GM19438 (cell line): Measurements from ENCODE around the gene RTP5.

Source experiments
- ATAC-seq: cut with Tn5 transposase; IDR thresholded peaks from one replicate; pipeline ENCODE4 v1.9.1; 2021; ENCODE audit warnings: low read depth; ENCODE audit not compliant: unreplicated experiment

RTP5 gene

DNA sequence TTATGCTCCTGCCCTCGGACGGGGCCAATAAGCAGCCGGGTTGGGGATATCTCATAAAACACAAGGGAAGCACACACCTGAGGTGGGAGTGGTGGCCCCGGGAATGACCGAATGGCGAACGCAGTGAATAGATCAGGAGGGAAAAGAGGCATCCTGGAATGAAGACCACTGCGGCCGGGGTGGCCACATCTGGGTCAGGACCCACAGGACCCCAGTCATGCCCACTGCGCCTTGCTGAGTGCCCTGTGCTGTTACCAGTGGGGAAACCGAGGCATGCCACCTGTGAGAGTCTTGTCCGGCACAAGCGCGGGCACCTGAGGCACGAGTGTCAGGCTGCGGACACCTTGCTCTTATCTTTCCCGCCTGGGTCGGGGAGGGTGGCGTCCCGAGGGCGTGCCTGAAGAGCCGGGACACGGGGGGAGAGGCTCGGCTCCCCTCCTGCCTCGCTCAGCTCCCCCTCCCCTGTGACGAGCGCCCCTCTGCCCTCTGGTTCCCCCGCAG, 12.4 kb upstream of the RTP5 start:
- ATAC-seq = no peak

DNA sequence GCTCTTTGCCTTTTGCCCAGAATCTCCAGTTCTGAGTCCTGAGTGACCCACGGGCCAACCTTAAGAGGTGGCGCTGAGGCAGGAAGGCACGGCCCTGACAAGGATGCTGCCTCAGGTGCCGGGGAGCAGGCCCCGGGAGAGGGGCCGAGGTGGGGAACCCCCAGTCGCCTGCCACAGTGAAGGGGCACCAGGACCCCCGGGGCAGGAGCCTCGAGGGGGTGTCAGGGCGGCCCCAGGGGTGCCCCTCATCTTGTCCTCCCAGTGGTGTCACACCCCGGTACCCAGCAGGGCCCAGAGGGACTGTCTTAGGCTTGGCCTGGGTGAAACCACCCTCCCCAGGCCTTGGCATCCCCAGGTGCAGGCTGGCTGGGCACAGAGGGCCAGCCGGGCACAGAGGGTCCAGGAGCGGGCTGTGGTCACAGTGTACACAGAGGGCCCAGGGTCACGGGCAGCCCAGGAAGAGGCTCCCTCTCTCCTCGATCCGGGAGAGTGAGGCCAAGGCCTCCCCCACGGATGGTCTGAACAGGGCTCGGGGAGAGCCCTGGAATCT, 11.9 kb upstream of the RTP5 start:
- no peak for ATAC-seq

DNA sequence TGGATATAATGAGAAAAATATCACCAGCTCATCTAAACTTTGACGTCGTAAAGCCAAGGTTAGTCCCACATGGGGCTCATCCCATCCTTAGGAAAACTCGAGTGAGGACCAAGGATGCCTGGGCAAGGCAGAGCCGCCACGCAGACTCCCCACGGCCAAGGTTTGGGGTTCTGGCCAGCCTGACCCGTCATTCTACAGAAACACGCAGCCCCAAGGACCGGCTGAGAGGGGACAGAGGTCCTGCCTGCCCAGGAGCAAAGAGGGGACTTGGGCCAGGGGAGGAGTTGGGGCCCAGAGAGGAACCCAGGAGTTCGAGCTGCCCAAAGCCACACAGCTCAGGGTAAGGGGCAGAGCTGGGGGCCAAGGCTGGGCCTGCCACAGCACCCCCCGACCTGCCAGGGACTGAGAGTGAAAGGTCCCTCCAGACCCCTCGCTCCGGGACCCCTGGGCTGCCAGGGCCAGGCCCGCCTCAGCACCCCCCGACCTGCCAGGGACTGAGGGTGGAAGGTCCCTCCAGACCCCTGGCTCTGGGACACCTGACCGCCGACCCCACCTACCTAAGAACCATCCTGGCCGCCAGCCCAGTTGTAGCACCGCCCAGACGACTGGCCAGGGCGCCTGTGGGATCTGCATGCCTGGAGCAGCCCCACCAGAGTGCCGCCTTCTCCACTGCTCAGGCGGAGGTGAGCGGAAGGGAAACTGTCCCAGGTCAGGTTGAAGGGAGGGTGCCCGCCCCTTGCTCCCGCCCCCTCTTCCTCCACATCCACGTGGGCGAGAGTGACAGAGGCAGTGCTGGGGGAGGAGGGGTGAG, 11.1 kb upstream of the RTP5 start, which contains the start of gene PDCD1:
Gene PDCD1 (minus strand): TSS at position 689 of the 811 bp plus-strand sequence. CDS start 56 bp downstream, at position 633.
- peak; percentile 37 for ATAC-seq

DNA sequence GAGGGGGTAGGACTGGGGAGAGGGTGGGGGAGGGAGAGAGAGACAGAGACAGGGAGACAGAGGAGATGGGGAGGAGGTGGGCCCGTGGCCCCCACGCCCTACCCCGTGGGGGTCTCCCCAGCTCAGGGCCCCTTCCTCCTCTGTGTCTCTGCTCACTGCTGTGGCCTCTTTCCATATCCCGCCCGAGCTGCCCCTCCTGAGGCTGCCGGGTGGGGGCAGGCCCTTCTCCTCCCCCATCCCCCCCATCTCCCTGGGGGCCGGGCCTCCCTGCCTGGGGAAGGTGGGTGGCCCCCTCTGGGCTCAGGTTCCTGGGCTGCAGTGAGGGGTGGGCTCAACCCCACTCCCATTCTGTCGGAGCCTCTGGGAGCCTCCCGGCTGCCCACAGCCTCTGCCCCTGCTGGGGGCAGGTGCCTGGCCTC, 10.5 kb upstream of the RTP5 start:
- peak; percentile 20 for ATAC-seq

DNA sequence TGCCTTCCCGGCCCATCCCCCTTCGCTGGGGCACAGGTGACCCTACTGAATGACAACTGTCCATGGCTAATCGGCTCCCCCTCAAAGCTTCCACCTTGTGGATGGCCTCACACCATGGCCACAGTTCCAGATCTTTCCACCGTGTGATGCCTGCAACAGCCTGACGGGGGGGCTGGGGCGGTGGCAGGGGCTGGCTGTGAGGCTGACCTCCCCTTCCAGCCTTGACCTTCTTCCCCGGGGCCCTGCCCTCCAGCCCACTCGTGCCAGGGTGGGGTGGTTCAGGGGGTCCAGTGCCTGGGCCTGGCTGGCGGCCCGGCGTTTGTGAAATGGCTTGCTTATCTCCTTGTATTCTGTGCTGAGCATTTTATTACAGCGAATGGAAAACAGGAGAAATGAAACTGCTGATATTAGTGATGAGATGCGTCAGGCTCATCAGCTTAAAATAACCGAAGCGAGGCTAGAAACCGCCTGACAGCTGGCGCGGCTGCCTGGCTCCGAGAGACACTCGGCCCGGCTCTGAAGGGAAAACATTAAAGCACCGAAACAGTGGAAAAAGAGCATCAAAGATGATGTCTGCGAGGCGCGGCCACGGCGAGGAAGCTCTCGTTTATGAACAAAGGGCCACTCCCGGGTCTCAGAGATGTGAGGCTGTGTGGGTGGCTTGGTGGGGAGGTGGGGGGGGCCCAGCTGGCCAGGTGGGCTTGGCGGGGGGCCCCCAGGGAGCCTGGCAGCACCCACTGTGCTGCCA, 9.9 kb upstream of the RTP5 start:
- peak; percentile 30 for ATAC-seq

DNA sequence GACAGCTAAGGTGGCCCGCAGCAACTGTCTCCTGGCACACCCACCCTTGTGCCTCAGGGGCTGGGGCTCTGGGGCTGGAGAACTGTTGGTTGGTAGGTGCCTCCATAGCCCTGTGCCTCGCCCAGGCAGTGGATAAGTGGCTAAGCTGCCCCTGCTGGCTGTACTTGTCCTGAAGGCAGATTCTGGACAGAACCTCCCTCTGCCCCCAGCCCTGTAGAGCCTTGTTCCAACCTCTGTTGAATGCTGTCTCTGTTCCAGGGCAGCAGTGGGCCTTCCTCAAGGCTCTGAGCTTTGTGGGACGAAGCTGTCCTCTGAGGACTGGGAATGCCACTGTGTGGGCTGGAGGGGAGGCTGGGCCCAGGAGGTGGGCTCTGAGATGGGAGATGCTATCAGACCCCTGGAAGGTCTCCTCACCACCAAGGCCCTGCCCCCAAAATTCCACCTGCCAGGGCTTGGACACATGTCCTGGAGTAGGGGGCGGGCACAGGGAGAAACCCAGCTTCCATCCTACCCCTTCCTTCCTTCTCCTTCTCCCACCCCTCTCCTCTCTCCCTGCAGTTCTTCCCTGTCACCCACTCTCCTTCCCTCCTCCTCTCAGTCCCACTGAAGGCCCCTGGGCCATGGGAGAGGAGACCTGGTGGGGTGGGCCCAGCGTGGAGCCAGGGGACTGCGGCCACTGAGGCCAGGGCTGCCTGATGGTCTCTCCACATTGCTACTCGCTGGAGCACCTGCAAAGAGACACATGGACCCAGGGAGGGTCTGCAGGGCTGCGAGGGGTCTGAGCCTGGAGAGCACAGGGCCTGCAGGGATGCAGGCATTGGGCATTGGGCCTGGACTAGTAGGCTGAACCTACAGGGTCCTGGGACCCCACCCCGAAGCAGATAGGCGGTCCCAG, 9.1 kb upstream of the RTP5 start:
- ATAC-seq = no peak

DNA sequence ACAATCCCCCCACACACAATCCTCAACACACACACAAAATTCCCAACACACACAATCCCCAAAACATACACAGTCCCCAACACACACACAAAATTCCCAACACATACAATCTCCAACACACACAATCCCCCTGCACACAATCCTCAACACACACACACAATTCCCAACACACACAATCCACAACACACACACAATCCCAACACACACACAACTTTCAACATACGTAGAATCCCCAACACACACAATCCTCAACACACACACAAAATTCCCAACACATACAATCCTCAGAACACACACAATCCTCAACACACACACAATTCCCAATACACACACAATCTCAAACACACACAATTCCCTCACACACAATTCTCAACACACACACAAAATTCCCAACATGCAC, 8.3 kb upstream of the RTP5 start:
- ATAC-seq = no peak

DNA sequence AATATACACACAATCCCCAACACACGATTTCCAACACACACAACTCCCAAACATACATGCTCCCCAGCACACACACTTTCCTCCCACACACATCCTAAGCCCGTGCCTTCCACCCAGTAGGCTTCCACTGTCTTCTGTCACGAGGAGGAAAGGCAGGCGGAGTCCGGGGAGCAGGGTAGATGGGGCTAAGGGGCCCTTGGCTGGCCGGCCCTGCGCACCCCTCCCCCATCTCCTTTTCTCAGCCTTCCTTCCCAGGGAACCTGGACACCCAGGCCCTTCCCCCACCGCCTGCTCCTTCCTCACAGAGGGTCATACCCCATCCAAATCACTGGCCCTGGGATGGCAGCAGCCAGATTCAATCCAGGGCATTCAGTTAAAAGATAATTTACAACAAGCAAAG, 7.4 kb upstream of the RTP5 start:
- no peak for ATAC-seq

DNA sequence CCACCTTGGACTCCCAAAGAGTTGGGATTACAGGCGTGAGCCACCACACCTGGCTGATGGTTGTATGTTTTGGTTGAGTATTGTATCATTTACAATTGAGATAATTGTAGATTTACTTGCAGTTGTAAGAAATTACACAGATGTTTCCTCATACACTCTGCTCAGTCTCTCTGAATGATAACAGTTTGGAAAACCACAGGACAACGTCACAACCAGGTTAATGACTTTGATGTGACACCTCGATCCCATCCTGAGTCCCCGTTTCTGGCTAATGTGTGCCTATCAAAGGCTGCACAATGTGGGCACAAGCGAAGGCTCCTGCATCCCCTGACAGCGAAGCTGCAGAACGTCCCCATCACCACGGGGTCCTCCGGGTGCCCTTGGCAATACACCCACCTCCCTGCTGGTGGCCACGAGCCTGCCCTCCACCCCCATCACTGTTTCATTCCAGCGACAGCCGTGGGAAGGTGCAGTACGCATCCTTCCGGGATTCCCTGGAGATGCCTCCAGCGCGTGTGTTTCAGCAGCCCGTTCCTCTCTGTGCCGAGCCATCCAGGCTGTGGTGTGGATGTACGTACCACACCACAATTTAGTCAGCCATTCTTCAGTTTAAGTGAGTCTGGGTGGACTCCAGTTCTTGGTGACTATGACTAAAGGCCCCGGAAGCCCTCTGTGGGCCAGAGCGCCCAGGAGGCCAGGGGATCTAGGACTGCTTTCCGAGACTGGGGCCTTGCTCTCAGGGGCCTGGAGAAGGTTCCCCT, 6.6 kb upstream of the RTP5 start:
- ATAC-seq = no peak

DNA sequence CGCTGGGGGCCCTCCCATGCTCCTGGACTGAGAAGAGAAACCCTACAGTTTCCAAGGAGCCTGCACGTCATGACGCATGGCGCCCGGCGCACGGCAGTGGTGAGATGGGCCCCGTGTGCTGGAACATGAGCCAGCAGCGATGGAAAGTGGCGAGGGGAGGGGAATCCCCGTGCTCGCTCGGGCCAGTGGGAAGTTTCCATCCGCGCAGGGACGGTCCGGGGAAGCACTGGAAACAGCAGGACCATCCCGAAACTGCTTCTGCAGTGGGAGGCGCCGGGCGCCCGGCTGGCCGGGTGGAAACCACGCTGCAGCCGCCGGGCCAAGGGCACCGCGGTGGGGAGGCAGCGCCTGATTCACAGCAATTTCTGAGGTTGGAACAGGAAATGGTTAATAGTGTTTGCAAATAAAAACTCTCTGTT, 6.0 kb upstream of the RTP5 start:
- no peak for ATAC-seq

DNA sequence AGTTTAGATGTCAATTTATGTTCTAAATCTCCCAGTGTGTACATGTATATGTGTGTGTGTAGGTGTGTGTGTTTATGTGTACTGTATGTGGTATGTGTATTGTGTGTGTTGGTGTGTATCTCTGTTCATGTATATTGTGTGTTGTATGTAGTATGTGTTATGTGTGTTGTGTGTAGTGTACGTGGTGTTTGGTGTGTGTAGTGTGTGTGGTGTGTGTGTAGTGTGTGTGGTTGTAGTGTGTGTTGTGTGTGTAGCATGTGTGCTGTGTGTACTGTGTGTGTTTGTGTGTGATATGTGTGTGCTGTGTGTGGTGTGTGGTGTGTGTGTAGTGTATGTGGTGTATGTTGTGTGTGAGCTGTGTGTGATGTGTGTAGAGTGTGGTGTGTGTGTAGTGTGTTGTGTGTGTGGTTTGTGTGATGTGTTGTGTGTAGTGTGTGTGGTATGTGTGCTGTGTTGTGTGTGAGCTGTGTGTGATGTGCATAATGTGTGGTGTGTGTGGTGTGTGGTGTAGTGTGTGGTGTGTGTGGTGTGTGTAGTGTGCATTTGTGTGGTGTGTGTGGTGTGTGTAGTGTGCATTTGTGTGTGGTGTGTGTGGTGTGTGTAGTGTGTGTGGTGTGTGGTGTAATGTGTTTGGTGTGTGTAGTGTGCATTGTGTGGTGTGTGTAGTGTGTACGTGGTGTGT, 5.2 kb upstream of the RTP5 start:
- ATAC-seq = no peak

DNA sequence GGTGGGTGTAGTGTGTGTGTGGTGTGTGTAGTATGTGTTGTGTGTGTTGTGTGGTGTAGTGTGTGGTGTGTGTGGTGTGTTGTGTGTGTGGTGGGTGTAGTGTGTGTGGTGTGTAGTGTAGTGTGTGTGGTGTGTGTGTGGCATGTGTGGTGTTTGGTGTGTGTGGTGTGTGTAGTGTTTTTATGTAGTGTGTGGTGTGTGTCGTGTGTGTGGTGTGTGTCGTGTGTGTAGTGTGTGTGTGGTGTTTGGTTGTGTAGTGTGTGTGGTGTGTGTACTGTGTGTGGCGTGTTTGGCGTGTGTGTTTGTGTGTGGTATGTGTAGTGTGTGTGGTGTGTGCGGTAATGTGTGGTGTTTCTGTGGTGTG, 4.7 kb upstream of the RTP5 start:
- ATAC-seq = no peak

DNA sequence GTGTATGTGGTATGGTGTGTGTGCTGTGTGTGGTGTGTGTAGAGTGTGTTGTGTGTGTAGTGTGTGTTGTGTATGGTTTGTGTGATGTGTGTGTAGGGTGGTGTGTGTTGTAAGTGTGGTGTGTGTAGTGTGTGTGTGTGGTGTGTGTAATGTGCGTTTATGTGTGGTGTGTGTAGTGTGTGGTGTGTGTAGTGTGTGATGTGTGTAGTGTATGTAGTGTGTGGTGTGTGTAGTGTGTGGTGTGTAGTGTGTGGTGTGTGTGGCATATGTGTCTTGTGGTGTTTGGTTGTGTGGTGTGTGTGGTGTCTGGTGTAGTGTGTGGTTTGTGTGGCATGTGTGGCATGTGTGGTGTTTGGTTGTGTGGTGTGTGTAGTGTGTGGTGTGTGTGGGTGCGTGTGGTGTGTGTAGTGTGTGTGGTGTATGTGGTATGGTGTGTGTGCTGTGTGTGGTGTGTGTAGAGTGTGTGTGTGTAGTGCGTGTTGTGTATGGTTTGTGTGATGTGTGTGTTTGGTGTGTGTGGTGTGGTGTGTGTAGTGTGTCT, 4.0 kb upstream of the RTP5 start:
- ATAC-seq = no peak

DNA sequence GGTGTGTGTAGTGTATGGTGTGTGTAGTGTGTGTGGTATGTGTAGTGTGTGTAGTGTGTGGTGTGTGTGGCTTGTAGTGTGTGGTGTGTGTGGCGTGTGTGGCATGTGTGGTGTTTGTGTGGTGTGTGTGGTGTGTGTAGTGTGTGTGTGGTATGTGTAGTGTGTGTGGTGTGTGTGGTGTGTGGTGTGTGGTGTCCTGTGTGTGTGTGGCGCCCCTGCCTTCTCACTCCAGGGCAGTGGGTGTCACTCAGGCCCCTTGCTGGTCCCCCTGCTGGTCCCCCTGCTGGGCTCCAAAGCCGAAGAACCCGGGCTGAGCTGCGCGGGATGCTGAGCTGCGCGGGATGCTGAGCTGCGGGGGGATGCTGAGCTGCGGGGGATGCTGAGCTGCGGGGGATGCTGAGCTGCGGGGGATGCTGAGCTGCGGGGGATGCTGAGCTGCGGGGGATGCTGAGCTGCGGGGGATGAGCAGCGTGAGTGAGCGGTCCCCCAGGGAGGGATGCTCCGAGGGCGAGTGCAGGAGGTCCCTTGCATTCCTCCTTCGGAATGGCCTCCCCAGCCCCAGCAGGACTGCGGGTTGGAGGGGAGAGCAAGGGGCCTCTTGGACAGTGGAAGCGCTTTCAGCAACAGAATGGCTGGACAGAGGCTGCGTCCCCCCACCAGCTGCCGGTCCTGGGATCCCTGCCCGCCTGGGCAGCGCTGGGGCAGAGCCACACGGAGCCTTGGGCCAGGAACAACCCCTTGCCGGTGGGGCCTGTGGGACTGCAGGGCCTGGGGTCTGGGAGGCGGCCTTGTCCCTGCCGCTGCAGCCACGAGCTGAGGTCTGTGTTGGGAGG, 3.4 kb upstream of the RTP5 start:
- ATAC-seq = no peak

DNA sequence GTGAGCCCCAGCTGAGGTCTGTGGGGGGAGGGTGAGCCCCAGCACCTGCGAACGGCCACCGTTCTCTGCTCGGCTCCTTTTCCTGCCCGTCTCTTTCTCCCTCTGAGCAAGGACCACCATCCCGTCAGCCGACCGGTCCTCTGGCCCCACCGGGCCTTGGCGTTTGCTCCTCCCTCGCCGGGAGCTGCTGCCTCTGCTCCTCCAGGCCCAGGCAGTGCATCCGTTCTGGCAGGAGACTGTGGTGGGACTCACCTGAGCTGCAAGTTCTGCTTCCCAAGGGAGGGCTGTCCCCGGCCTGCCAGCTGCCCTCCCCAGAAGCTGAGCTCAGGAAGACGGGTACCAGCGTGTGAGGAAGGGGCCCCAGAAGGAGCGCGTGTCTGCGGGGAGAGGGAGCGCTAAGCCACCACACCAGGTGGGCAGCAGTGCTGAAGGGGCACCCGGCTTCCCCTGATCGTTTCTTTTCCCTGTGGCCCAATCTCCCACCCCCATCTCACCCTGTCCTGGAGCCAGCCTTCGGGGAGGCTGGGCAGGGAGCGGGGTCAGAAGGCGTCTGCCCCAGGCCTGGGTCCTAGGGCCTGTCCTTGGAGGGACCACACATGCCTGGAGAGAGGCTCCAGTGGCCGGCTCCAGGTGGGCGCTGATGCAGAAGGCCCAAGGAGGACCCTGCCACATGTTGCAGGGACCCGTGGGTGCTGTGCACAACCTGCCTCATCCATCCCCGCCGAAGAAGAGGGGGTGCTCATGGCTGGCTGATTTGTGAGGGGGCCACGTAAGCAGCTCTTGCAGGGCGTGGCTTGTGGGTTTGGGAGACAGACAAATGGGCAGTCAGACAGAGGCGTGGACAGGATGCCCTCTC, 2.5 kb upstream of the RTP5 start:
- no peak for ATAC-seq

DNA sequence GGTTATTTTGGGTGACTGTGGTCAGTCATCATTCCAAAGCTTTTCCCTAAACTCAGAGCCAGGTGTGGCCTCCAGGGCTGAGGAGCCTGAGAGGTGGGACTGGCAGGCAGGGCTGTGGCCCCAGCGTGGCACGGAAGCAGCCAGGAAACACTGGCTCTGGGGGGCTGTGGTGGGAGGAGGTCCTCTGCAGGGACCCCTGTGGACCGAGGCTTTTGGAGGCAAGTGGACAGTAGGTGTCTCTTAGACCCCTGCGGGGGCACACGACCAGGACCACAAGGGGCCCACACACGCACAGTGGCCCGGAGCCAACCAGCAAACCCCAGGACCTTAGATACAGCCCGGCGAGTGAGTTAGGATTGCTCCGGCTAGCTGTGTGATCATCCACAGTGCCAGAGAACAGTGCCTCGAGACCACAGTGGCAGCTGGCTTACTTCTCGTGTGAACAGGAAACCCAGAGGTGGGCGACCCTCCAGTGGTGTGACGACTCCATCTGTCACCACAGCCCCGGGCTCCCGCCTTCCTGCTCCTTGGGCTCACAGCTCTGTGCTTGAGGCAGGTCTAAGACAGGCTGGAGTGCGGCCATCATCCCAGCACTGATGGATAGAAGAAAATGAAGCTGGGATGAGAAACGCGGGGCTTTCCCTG, 1.6 kb upstream of the RTP5 start:
- no peak for ATAC-seq

DNA sequence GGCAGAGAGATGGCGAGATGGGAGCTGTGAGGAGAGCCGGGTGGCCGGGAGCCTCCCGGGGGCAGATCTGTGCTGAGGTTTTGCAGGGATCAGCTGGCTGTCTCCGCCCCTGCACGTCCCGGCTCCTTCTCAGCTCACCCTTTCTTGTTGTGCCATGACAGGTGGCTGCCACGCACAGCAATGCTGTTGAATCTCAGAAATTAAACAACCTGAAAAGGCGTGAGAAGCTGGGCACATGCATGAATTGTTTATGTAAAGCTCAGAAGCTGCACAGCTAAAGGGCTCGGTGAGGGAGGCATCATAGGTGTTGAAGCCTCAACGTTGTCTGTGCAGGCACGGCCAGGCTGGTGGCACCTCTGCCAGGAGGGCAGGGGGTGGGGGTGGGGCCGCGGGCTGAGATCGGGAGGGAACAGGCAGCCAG, 858 bp upstream of the RTP5 start:
- ATAC-seq = no peak
